DOHH2 (cell line): Measurements from ENCODE around the gene EPS15.

Experiments
- CTCF ChIP-seq: fragments of 200-600 bp; sonication (generic); IDR thresholded peaks from one replicate; pipeline ENCODE4 v1.5.1; 2014; ENCODE audit warnings: antibody characterized with exemption, mild to moderate bottlenecking, low read depth, low read length; ENCODE audit not compliant: poor library complexity, severe bottlenecking
- EZH2phosphoT487 ChIP-seq: fragments of 200-600 bp; sonication (generic); IDR thresholded peaks from 2 replicates; pipeline ENCODE4 v1.6.1; 2017; ENCODE audit warnings: borderline replicate concordance, mild to moderate bottlenecking, antibody characterized with exemption, low read length, moderate library complexity, mixed read lengths

GRCh38 chr1:51504806-51505525 lies 14.1 kb downstream of the EPS15 start:
- no peak for TF ChIP-seq CTCF
- TF ChIP-seq EZH2phosphoT487: no peak
